NCI-H1694 treated with DMSO at 0.1 percent for 48 hours (cell line): ENCODE measurements around the gene SERP2.

Experiments
- DNase-seq: peaks from one replicate; lab custom pipeline; 2025; lab: John Stamatoyannopoulos, UW

The SERP2 gene

GRCh38 chr13:44412346-44412935 lies 38.8 kb downstream of the SERP2 start:
- no peak for DNase-seq

DNA sequence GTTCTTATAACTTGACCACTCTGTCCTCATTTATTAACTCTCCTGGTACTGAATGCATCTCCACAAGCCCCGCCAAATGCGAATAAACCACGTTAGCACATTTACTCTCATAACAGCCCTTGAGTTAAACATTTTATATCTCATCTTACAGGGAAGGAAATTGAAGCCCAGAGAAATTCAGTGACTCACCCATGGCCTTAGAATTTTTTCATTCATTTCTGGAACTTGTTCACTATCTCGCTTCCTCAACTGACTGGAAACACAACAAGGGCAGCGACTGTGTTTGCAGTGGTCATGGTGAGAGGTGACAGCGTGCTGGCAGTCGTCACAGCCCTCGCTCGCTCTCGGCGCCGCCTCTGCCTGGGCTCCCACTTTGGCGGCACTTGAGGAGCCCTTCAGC lies 39.5 kb downstream of the SERP2 start:
- DNase-seq = no peak

DNA sequence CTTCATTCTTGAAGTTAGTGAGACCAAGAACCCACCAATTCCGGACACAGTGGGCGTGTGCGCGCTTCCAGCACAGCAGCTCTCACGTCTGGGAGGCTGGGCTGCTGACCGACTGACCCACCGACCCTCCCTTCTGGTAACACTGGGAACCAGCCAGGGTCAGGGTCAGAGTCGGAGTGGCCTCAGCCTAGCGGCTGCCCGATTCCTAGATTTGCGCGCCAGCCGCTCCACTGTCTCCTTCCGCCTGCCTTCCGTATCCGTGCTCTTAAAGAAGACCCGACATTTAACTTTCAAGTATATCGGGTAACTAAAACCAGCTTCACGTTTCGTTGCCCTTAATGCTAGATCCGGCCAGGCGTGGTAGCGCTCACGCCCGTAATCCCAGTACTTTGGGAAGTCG lies 41.1 kb downstream of the SERP2 start:
- DNase-seq = no peak

DNA sequence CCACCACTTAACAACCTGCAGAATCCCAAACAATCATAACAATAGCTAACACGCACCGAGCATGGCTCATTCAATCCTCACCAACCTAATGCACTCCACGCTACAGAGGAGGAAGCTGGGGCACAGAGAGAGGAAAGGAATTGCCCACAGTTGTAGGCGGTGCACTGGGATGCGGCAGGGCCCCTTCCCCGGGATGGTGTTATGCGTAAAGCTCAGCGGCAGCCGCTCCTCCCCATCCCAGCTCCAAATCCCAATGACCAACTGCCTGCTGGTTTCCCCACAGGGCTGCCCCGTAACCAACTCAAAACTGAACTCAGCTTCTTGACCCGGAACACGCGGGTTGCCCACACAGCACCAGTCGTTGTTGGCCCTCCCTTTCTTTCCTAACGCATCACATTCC lies 42.2 kb downstream of the SERP2 start:
- no peak for DNase-seq

DNA sequence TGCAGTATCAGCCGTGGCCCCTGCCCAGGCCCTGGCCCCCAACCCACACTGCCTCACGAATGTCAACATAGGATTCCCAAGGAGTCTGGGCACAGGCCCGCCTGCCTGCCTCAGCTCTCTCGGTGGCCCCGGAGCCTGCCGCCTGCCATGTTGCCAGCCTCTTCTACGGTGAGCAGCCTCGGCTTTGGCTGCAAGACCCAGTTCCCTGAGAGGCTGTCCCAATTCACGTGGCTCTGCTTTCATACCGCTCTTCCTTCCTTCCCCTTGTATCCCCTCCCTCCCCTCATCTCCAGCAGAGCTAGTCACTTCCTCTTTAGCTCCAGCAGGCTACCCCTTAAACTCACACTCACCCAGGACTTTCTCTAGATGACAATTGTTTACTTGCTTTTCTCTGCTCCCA lies 42.7 kb downstream of the SERP2 start:
- no peak for DNase-seq

- DNase-seq = no peak
These were observed 43.1 kb downstream of the SERP2 start for GRCh38 chr13:44416744-44417143.

- no peak for DNase-seq
These were observed 43.8 kb downstream of the SERP2 start for GRCh38 chr13:44417446-44417845.

DNA sequence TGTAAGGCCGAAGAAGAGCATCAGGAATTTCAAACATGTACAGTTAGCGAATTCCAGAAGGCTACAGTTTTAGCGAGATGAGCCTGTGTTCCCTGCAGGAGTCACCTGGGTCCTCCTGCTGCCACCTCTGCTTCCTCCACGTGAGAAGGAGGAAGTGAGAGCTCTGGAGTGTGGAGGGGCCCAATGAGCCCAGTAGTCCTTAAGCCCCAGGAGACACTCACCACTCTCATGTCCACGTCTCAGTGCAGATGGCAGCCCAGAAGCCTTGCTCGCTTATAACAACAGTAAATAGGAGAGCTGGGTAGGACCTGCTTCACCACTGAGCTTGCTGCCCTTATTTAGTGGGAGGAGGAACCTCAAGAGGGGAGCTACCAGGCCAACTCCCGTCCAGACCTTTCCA lies 44.3 kb downstream of the SERP2 start:
- DNase-seq = no peak

DNA sequence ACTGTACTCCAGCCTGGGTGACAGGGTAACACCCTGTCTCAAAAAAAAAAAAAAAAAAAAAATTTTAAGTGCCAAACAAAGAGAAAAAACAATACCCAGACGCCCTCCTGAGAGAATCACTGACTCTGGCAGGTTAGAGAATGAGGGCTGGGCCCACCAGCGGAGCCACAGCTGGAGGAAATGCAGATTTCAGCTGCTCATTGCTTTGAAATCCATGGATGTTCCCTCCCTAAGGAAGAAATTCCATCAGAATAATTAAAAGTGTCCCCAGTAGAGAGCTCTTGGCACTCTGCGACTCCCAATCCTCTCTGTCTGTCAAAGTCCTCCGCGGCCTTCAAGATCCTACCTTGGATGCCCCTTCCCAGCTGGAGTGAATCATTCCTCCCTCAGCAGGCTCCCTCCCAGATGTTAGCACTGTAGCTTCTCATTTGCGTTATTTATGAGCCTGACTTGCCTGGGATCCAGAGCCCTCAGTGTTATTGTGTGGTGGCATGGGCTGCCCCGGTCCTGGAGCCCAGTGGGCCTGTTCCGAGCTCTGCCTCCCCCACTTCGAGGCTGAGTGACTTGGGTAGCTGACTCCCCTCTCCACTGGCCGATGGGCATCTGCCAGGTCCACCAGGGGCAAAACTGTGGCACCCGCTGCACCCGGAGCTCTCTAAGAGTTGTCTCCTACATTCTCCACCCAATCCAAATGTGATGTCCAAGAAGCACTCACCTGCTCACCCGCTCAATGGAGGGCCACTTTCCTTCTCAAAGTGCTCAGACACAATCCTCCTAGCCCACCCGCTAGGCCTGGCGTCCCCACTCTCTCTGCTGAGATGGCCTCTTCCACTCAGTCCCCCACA lies 47.0 kb downstream of the SERP2 start:
- no peak for DNase-seq

DNA sequence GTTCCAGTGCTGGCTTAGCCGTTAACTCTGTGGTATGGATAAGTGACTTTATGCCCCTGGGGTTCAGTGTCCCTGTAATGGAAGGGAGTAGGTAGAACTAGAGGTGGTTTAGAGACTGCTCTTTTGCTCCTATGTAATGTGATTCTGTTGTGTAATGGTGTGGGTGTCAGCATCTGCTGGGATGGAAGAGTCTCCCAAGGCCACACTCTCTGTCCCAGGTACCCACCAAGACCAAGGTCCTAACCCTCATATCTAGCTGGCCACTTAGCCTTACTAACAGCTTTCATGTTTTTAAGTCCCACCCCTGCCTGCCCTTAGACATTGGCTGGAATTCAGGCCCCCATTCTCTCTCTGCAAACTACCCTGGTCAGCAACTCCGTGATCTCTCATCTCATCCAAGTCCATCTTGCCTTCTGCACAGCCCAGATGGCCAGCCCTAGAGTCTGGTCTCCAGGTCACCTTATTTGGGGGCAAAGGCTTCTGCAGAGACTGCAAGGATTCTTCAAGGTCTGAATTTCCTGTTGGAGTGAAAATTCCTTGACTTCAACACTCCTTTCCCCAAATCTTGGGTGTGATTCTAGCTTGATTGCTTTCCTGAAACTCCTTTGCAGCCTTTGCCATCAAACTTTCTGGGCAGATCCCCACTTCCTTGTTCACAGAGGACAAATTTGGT lies 48.4 kb downstream of the SERP2 start:
- no peak for DNase-seq

GRCh38 chr13:44422755-44423643 lies 49.4 kb downstream of the SERP2 start:
- DNase-seq = no peak

DNA sequence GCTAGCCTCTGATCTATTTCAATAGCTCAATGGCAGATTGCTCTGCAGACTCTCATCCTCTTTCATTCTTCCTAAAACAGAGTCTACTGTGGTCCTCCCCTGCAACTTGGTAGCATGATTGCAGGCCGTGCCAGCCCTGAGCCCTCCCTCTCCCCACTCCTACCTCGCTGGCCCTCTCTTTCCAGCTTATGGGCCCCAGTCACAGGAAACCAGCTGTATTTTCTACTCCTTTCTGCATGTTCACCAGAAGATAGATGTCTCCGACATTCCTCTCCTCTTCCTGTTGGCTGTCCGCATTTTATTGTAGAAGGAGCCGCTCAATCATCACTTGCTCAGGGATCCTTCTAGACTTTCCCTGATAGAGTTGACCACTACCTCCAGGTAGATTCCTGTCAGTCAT lies 50.2 kb downstream of the SERP2 start:
- DNase-seq = no peak

DNA sequence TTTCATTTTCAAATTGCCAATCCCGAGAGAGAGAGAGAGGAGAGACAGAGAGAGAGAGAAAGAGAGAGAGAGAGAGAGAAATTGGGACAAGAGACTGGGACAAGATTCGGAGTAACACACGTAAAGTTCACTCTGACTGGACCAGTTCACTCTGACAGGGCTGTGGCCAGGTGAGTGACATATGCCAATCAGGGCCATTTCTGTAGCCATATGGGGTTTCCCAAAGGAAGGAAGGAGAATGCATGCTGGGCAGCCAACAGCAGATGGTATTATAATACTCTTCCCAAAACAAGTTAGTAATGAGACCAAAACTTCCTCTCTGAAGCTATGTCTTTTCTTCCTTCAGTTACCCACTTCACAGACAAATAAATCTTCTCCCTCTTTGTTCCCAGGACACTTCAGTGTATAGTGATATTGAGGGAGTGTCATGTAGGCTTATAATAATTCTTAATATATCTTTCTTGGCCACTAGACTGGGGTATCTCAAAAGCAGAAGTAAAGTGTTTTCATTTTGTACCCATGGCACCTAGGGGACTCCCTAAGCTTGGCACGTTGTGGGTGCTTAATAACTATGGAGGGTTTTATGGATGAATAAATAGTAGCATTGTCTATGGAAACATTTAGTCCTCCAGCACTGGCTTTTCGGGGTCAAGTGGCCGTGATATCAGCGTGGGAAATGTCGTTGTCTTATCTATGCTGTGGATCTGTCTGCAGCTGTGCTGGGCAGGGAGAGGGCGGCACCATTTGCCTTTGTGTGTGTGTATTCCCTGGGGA lies 51.6 kb downstream of the SERP2 start:
- DNase-seq = no peak

DNA sequence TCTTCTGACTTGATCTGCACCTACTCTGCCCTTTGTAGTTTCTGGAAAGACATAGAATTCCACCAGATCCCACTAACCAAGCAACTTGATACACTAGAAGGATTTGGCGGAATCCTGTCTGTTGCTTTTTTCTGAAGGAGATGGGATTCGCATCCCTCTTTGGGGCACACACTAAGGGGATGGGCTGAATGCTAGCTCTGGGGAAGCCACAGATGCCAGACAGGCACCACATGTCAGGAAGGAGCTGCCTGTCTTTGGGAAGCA lies 52.1 kb downstream of the SERP2 start:
- DNase-seq = no peak

DNA sequence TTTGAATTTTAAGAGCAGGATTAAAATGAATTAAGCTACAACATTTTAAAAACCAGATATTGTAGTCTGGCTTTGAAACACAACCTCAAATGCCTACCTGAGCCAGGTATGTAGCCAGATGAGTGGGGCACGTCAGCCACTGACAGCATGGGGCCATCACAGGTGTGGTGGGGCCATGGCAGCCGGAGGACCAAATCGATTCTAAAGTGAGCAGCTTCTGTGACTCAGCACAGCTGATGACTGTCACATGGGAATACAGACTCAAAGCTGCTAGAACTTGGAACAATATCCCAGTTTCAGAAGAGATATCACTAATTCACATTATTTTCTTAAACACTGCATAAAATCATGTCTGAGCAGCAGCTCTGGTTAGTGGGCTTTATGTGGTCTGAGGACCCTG lies 52.8 kb downstream of the SERP2 start:
- DNase-seq = no peak

- DNase-seq = no peak
These were observed 55.7 kb downstream of the SERP2 start for GRCh38 chr13:44429311-44429710.

DNA sequence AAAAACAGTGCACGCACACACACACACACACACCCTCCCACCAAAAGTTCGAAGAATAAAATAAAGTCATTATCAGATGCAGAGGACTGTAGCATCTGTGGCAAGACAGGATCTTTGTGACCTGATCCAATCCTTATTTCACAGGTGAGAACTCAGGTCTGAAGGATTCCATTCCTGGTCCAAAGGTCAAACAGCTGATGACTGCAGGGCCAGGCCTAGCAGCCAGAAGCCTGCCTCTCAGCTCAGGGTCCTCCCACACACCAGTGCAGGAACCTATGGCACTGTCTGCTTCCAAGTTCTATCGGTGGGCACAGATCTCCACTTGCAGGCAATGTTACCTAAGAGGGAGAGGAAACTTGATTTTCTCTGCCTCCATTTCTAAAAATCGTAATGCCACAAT lies 57.5 kb downstream of the SERP2 start:
- DNase-seq = no peak

- DNase-seq = no peak
These were observed 59.0 kb downstream of the SERP2 start for GRCh38 chr13:44432650-44433049.

GRCh38 chr13:44433863-44434765 lies 60.5 kb downstream of the SERP2 start:
- no peak for DNase-seq

DNA sequence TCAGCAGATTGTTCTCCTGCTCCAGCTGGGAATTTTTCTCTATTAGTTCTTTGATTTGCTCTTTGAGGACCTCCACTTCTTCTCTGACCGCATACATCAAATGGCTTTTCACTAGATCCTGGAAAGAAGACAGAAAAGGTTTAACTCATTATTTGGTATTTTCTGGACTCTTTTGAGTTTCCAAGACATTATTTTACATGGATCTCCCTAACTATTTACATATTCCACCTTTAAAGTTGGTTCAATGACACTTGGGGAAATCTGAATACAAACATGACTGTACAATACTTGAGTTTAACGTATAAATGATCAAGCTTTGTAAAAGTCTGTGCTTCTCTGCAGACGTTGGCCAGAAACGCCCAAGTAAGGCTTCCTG lies 61.1 kb downstream of the SERP2 start:
- DNase-seq = no peak
